ENCODE data around the gene PCDH10. TPM values are rescaled to one million over a fixed set of nuclear protein-coding genes. Genes with fewer than 3 reads are reported as not detected.
A peak's percentile ranks its signal among the peaks of the same experiment; 100 is the strongest.

Gene PCDH10
- total and polyA plus RNA-seq, 8 donors, result 0.45 to 0.93 (median 0.59) TPM

- no peak for TF ChIP-seq CTCF (IDR thresholded peaks at IDR 0.05)
- no peak overlapping the region for H3K27ac ChIP-seq
- no peaks in the 10 kb centered on the region for H3K36me3 ChIP-seq
- peaks cover 24 to 52% of the 10 kb centered on the region in 2 donors for H3K4me1 ChIP-seq
- intact Hi-C loops (cut with DNase I), result no loop called here
- peak in 2 of 4 donors; percentile 7 to 49 for DNase-seq
- H3K4me3 ChIP-seq, result peak overlapping the region in 1 of 2 donors; percentile 35
- H3K9me3 ChIP-seq, result no peaks in the 10 kb centered on the region
- H3K27me3 ChIP-seq, result peaks cover 73 to 81% of the 10 kb centered on the region in 2 donors
- ATAC-seq, result no peak
These were observed 3.3 kb downstream of the PCDH10 start for GRCh38 chr4:133152330-133152821.

- ATAC-seq, result no peak
- Histone ChIP-seq H3K36me3 (no peaks in the 10 kb centered on the region), H3K27me3 (peaks cover 67 to 76% of the 10 kb centered on the region in 2 donors), H3K27ac (no peak overlapping the region), H3K4me1 (peaks cover 24 to 46% of the 10 kb centered on the region in 2 donors), H3K9me3 (no peaks in the 10 kb centered on the region), H3K4me3 (peak overlapping the region in 1 of 2 donors; percentile 35)
- intact Hi-C loops (cut with DNase I), result no loop called here
- TF ChIP-seq CTCF (IDR thresholded peaks at IDR 0.05), result no peak
- peak in 1 of 4 donors; percentile 7 for DNase-seq
These were observed 3.9 kb downstream of the PCDH10 start for GRCh38 chr4:133152831-133153481.

GRCh38 chr4:133154725-133155124 is 5.6 kb downstream of the PCDH10 start:
- peaks cover 14 to 29% of the 10 kb centered on the region in 2 donors for H3K4me1 ChIP-seq
- DNase-seq, result peak in 1 of 4 donors; percentile 12
- peaks cover 49 to 58% of the 10 kb centered on the region in 2 donors for H3K27me3 ChIP-seq

GRCh38 chr4:133156096-133156495 is 7.0 kb downstream of the PCDH10 start:
- no peak overlapping the region for H3K27ac ChIP-seq
- no peaks in the 10 kb centered on the region for H3K36me3 ChIP-seq
- peaks cover 10 to 16% of the 10 kb centered on the region in 2 donors for H3K4me1 ChIP-seq
- no peak for DNase-seq
- H3K9me3 ChIP-seq, result no peaks in the 10 kb centered on the region
- intact Hi-C loops (cut with DNase I), result no loop called here
- H3K4me3 ChIP-seq, result no peak overlapping the region
- peaks cover 36 to 44% of the 10 kb centered on the region in 2 donors for H3K27me3 ChIP-seq
- no peak for ATAC-seq
- no peak for TF ChIP-seq CTCF (IDR thresholded peaks at IDR 0.05)

More at GRCh38 chr4:133154725-133155124, 5.6 kb downstream of the PCDH10 start:
- H3K9me3 ChIP-seq, result no peaks in the 10 kb centered on the region
- ATAC-seq, result no peak
- intact Hi-C loops (cut with DNase I), result no loop called here
- H3K27ac ChIP-seq, result no peak overlapping the region
- H3K36me3 ChIP-seq, result no peaks in the 10 kb centered on the region
- H3K4me3 ChIP-seq, result no peak overlapping the region
- peak in 1 of 2 donors; percentile 52 for TF ChIP-seq CTCF (IDR thresholded peaks at IDR 0.05)

GRCh38 chr4:133156556-133156955 is 7.5 kb downstream of the PCDH10 start:
- Histone ChIP-seq H3K27me3 (peaks cover 31 to 40% of the 10 kb centered on the region in 2 donors), H3K36me3 (no peaks in the 10 kb centered on the region), H3K4me1 (peaks cover 6 to 11% of the 10 kb centered on the region in 2 donors), H3K27ac (no peak overlapping the region), H3K4me3 (no peak overlapping the region), H3K9me3 (no peaks in the 10 kb centered on the region)
- TF ChIP-seq CTCF (IDR thresholded peaks at IDR 0.05), result no peak
- intact Hi-C loops (cut with DNase I), result no loop called here
- DNase-seq (no peak), ATAC-seq (no peak)
